Mesendoderm (in vitro differentiated cells): ENCODE data around the gene SMIM22.

Experiments used
- DNase-seq: peaks from one replicate; pipeline ENCODE4 v3.0.0; 2013
- H2AK5ac ChIP-seq: 2 replicates; pipeline ENCODE4 v1.6.1; 2013; ENCODE audit warnings: low read length, inconsistent platforms
- H2BK120ac ChIP-seq: 2 replicates; pipeline ENCODE4 v1.6.1; 2013; ENCODE audit warnings: low read depth, mild to moderate bottlenecking, low read length, moderate library complexity, mixed read lengths
- H2BK15ac ChIP-seq: replicated peaks from 2 replicates; pipeline ENCODE4 v1.6.1; 2013; ENCODE audit warnings: low read depth, mild to moderate bottlenecking, moderate library complexity
- H2BK5ac ChIP-seq: 2 replicates; pipeline ENCODE4 v1.6.1; 2013; ENCODE audit warnings: low read length, inconsistent platforms
- H3K18ac ChIP-seq: 2 replicates; pipeline ENCODE4 v1.6.1; 2013; ENCODE audit warnings: mild to moderate bottlenecking, low read length, mixed read lengths
- H3K23ac ChIP-seq: one replicate; pipeline ENCODE4 v1.6.1; 2013; ENCODE audit warnings: low read length
- H3K27ac ChIP-seq: 2 replicates; pipeline ENCODE4 v1.5.1; 2013; ENCODE audit warnings: low read depth, mild to moderate bottlenecking, inconsistent platforms, low read length, moderate library complexity
- H3K27me3 ChIP-seq: 2 replicates; pipeline ENCODE4 v1.6.1; 2013; ENCODE audit warnings: low read length, control low read depth, mild to moderate bottlenecking, inconsistent platforms; ENCODE audit not compliant: insufficient read depth, poor library complexity
- H3K36me3 ChIP-seq: 2 replicates; pipeline ENCODE4 v1.6.1; 2013; ENCODE audit warnings: low read length, inconsistent platforms; ENCODE audit not compliant: control insufficient read depth, insufficient read depth
- H3K4ac ChIP-seq: one replicate; pipeline ENCODE4 v1.6.1; 2013; ENCODE audit warnings: low read depth, mild to moderate bottlenecking, low read length, moderate library complexity
- H3K4me1 ChIP-seq: 2 replicates; pipeline ENCODE4 v1.6.1; 2013; ENCODE audit warnings: low read depth, low read length, inconsistent platforms; ENCODE audit not compliant: control insufficient read depth
- H3K4me2 ChIP-seq: 2 replicates; pipeline ENCODE4 v1.6.1; 2013; ENCODE audit warnings: low read length
- H3K4me3 ChIP-seq: 2 replicates; pipeline ENCODE4 v1.5.1; 2013; ENCODE audit warnings: mild to moderate bottlenecking, low read length
- H3K56ac ChIP-seq: one replicate; pipeline ENCODE4 v1.6.1; 2013; ENCODE audit warnings: low read length
- H3K79me1 ChIP-seq: 2 replicates; pipeline ENCODE4 v1.6.1; 2013; ENCODE audit warnings: low read length, inconsistent platforms
- H3K79me2 ChIP-seq: 2 replicates; pipeline ENCODE4 v1.6.1; 2013; ENCODE audit warnings: mild to moderate bottlenecking, low read length; ENCODE audit not compliant: control insufficient read depth, insufficient read depth
- H3K9ac ChIP-seq: 2 replicates; pipeline ENCODE4 v1.6.1; 2013; ENCODE audit warnings: low read length, inconsistent platforms
- H4K5ac ChIP-seq: one replicate; pipeline ENCODE4 v1.6.1; 2013; ENCODE audit warnings: low read length
- H4K8ac ChIP-seq: one replicate; pipeline ENCODE4 v1.6.1; 2013; ENCODE audit warnings: low read depth, mild to moderate bottlenecking, control low read depth, low read length, moderate library complexity
- WGBS: extraction: QIAGEN DNeasy Blood & Tissue Kit; methylation state at CpG from one replicate; pipeline ENCODE4 v1.1.7; 2013; ENCODE audit warnings: low lambda C conversion rate, missing lambda C conversion rate; ENCODE audit not compliant: insufficient coverage; ENCODE audit errors: extremely low coverage; 5-methylcytosine and 5-hydroxymethylcytosine counted together

The SMIM22 gene

DNA sequence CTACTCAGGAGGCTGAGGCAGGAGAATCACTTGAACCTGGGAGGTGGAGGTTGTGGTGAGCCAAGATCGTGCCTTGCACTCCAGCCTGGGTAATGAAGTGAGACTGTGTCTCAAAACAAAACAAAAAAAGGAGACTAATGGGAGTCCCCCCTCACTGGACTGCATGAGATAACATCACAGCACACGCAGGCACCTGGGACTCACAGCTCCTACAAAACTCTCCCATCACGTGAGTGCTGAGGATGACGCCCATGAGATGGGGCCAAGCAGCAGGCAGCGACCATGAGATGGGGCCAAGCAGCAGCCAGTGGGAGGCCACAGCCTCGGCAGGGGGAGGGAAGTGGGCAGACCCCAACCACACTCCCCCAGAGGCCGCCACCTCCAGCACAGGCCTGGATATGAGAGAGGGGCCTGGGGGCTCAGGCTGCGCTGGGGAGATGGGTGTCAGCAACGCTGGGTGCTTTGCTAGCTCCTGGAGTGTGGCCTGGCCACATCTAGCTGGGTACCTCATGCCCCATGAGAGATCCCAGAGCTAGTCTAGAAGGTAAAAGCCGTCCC, 45.4 kb upstream of the SMIM22 start:
- Histone ChIP-seq H3K23ac (no peak overlapping the region), H3K56ac (no peak overlapping the region), H3K4me2 (no peak overlapping the region), H3K4ac (no peak overlapping the region), H4K5ac (no peak overlapping the region), H3K79me2 (no peaks in the 10 kb centered on the region), H3K9ac (no peak overlapping the region), H3K27ac (no peak overlapping the region), H3K36me3 (peaks cover 6% of the 10 kb centered on the region), H2BK5ac (no peak overlapping the region), H2BK120ac (no peak overlapping the region), H3K27me3 (no peaks in the 10 kb centered on the region), H2BK15ac (no peak overlapping the region), H3K4me1 (no peaks in the 10 kb centered on the region), H3K4me3 (no peak overlapping the region), H2AK5ac (no peak overlapping the region), H4K8ac (no peak overlapping the region), H3K18ac (no peak overlapping the region), H3K79me1 (no peaks in the 10 kb centered on the region)
- no peak for DNase-seq
- WGBS: no CpG with 5 or more reads among the region's 10 CpGs

DNA sequence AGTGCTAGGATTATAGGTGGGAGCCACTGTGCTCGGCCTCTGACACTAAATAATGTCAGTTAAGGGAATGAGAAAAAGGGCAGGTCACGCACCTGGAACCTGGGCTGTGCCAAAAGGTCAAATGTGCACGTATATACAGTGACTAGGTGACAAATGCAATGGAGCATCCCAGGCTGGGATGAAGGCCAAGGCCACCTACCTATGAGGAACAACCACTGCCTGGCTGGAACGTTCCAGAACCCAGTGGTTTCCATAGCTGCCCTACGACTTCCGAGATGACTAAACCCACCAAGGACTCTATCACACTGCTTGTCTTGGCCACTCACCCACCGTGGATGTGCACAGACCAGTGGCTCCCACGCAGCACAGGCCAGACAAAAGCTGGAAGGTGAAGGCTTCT, 44.3 kb upstream of the SMIM22 start:
- Histone ChIP-seq H3K4me2 (no peak overlapping the region), H2AK5ac (no peak overlapping the region), H4K5ac (no peak overlapping the region), H3K56ac (no peak overlapping the region), H2BK15ac (no peak overlapping the region), H3K36me3 (peaks cover 8% of the 10 kb centered on the region), H3K4me1 (no peaks in the 10 kb centered on the region), H3K27ac (no peak overlapping the region), H3K79me1 (peaks cover 2% of the 10 kb centered on the region), H3K9ac (no peak overlapping the region), H3K4me3 (no peak overlapping the region), H3K79me2 (no peaks in the 10 kb centered on the region), H4K8ac (no peak overlapping the region), H3K4ac (no peak overlapping the region), H3K18ac (no peak overlapping the region), H3K23ac (no peak overlapping the region), H2BK5ac (no peak overlapping the region), H3K27me3 (no peaks in the 10 kb centered on the region), H2BK120ac (no peak overlapping the region)
- no peak for DNase-seq
- WGBS: no CpG with 5 or more reads among the region's 8 CpGs

DNA sequence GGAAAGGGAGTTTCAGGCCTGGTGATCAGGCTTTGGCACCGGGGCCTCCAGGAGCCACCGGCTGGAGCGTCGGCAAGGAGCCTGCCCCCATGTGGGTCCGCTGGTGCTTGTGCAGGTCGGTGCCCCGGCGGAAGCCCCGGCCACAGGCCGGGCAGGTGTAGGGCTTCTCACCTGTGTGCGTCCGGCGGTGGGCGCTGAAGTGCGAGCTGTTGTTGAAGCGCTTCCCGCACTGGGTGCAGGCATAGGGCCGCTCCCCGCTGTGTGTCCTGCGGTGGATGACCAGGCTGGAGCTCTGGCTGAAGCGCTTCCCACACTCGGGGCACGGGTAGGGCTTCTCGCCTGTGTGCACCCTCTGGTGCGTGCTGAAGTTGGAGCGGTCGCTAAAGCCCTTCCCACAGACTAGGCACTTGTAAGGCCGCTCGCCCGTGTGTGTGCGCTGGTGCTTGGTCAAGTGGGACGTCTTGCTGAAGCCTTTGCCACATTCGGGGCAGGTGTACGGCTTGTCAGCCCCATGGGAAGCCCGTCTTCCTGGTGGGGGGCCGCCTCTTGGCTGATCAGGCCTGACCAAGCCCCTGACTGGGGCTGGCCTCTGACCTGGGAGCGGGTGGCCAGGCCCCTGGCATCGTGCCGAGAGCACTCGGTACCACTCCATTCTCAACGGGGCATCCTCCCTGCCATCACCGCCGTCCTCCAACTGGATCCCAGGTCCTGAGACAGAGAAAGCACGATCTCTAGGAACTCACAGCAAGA, 42.6 kb upstream of the SMIM22 start:
- no peak overlapping the region for H3K4me3 ChIP-seq
- H4K8ac ChIP-seq: no peak overlapping the region
- H3K79me2 ChIP-seq: no peaks in the 10 kb centered on the region
- DNase-seq: no peak
- H3K56ac ChIP-seq: no peak overlapping the region
- peaks cover 8% of the 10 kb centered on the region for H3K36me3 ChIP-seq
- no peak overlapping the region for H4K5ac ChIP-seq
- H3K79me1 ChIP-seq: peaks cover 2% of the 10 kb centered on the region
- H3K27me3 ChIP-seq: no peaks in the 10 kb centered on the region
- no CpG with 5 or more reads among the region's 44 CpGs for WGBS
- H2BK120ac ChIP-seq: no peak overlapping the region
- no peak overlapping the region for H2BK5ac ChIP-seq
- H3K18ac ChIP-seq: no peak overlapping the region
- H3K27ac ChIP-seq: no peak overlapping the region
- no peak overlapping the region for H3K4ac ChIP-seq
- no peak overlapping the region for H2BK15ac ChIP-seq
- no peak overlapping the region for H3K9ac ChIP-seq
- H3K4me2 ChIP-seq: no peak overlapping the region
- no peaks in the 10 kb centered on the region for H3K4me1 ChIP-seq
- no peak overlapping the region for H3K23ac ChIP-seq
- no peak overlapping the region for H2AK5ac ChIP-seq

DNA sequence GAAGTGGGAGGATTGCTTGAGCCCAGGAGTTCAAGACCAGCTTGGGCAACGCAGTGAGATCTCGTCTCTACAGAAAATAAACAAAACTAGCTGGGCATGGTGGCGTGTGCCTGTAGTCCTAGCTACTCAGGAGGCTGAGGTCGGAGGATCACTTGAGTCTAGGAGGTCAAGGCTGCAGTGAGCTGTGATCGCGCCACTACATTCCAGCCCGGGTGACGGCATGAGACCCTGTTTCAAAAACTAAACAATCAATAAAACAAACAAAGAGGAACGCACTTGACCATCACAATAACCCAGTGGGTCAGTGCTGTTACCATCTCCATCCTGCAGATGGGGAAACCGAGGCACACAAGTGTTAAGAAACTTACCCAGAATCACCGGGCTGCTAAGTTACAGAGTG, 41.9 kb upstream of the SMIM22 start:
- no peak overlapping the region for H3K4me3 ChIP-seq
- no peak overlapping the region for H3K9ac ChIP-seq
- DNase-seq: no peak
- no peak overlapping the region for H2BK15ac ChIP-seq
- H3K23ac ChIP-seq: no peak overlapping the region
- no peak overlapping the region for H3K4ac ChIP-seq
- no peaks in the 10 kb centered on the region for H3K27me3 ChIP-seq
- H3K27ac ChIP-seq: no peak overlapping the region
- H2BK5ac ChIP-seq: no peak overlapping the region
- H3K56ac ChIP-seq: no peak overlapping the region
- no peak overlapping the region for H4K8ac ChIP-seq
- H2AK5ac ChIP-seq: no peak overlapping the region
- WGBS: no CpG with 5 or more reads among the region's 11 CpGs
- no peak overlapping the region for H3K4me2 ChIP-seq
- H3K36me3 ChIP-seq: peaks cover 8% of the 10 kb centered on the region
- H3K18ac ChIP-seq: no peak overlapping the region
- H3K4me1 ChIP-seq: no peaks in the 10 kb centered on the region
- H2BK120ac ChIP-seq: no peak overlapping the region
- peaks cover 2% of the 10 kb centered on the region for H3K79me1 ChIP-seq
- no peaks in the 10 kb centered on the region for H3K79me2 ChIP-seq
- H4K5ac ChIP-seq: no peak overlapping the region

DNA sequence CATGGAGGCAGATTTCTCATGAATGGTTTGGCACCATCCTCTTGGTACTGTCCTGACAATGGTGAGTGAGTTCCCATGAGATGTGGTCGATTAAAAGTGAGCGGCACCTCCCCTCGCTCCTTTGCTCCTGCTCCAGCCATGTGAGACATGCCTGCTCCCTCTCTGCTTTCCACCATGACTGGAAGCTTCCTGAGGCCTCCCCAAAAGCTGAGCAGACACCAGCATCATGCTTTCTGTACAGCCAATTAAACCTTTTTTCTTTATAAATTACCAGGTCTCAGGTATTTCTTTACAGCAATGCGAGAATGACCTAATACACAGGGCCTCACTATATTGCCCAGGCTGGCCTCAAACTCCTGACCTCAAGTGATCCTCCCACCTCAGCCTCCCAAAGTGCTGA, 40.3 kb upstream of the SMIM22 start:
- H2AK5ac ChIP-seq: no peak overlapping the region
- no peaks in the 10 kb centered on the region for H3K4me1 ChIP-seq
- DNase-seq: no peak
- no peak overlapping the region for H3K27ac ChIP-seq
- H2BK15ac ChIP-seq: no peak overlapping the region
- no peak overlapping the region for H4K5ac ChIP-seq
- H3K56ac ChIP-seq: no peak overlapping the region
- no peaks in the 10 kb centered on the region for H3K27me3 ChIP-seq
- H3K36me3 ChIP-seq: peaks cover 9% of the 10 kb centered on the region
- no peak overlapping the region for H2BK5ac ChIP-seq
- peaks cover 2% of the 10 kb centered on the region for H3K79me1 ChIP-seq
- H3K4me2 ChIP-seq: no peak overlapping the region
- no peak overlapping the region for H3K23ac ChIP-seq
- no CpG with 5 or more reads among the region's 4 CpGs for WGBS
- no peak overlapping the region for H3K4ac ChIP-seq
- no peak overlapping the region for H3K4me3 ChIP-seq
- no peak overlapping the region for H3K9ac ChIP-seq
- H4K8ac ChIP-seq: no peak overlapping the region
- no peaks in the 10 kb centered on the region for H3K79me2 ChIP-seq
- H2BK120ac ChIP-seq: no peak overlapping the region
- no peak overlapping the region for H3K18ac ChIP-seq

DNA sequence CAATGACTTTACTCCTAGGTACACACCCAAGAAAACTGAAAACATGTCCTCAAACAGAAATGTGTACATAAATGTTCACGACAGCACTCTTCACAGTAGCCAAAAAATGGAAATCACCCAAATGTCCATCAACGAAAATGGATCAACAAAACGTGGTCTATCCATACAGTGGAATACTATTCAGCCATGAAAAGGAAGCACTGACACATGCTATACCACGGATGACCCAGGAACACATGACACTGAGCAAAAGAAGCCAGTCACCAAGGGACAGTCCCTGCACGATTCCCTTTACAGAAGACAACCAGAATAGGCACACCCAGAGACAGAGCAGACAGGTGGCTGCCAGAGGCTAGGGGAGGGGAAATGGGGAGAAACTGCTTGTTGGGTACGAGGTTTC, 39.5 kb upstream of the SMIM22 start:
- Histone ChIP-seq H4K5ac (no peak overlapping the region), H3K79me2 (no peaks in the 10 kb centered on the region), H2AK5ac (no peak overlapping the region), H3K27ac (no peak overlapping the region), H3K23ac (no peak overlapping the region), H2BK120ac (no peak overlapping the region), H4K8ac (no peak overlapping the region), H3K4me3 (peak overlapping the region; percentile 15), H3K4me2 (no peak overlapping the region), H3K4me1 (no peaks in the 10 kb centered on the region), H3K4ac (no peak overlapping the region), H3K27me3 (no peaks in the 10 kb centered on the region), H2BK15ac (no peak overlapping the region), H3K9ac (no peak overlapping the region), H3K79me1 (peaks cover 2% of the 10 kb centered on the region), H3K36me3 (peaks cover 12% of the 10 kb centered on the region), H3K18ac (no peak overlapping the region), H3K56ac (no peak overlapping the region), H2BK5ac (no peak overlapping the region)
- no peak for DNase-seq
- no CpG with 5 or more reads among the region's 6 CpGs for WGBS
